CD4-positive, alpha-beta memory T cell (primary cell): ENCODE results near the gene TMEM213. TPM values are rescaled to one million over a fixed set of nuclear protein-coding genes. Genes with fewer than 3 reads are reported as not detected.
"Not testable (repeated sequence)": the region's sequence is repeated elsewhere in the genome, so short reads cannot be mapped to it uniquely, and the experiment has no call there.

Experiments used
- CTCF ChIA-PET: fragments of 350-600 bp; sonication (Branson Sonifier 250); formaldehyde crosslinking; loops from one replicate; lab custom pipeline; 2021; ENCODE audit warnings: inconsistent platforms; ENCODE audit not compliant: partially characterized antibody; lab: Charles Lee
- POLR2A ChIA-PET: fragments of 350-600 bp; sonication (Branson Sonifier 250); formaldehyde crosslinking; loops from one replicate; lab custom pipeline; 2021; ENCODE audit not compliant: partially characterized antibody; lab: Charles Lee
- DNase-seq, 5 donors: peaks; one replicate each; pipeline versions ENCODE4 v3.0.0 to v3.0.0-alpha.2; 2020 to 2022; ENCODE audit warnings: mixed read lengths in 1 of 5
- H3K27ac ChIP-seq: one replicate; pipeline ENCODE4 v1.7.0; 2013; ENCODE audit warnings: low read depth, low read length
- H3K27me3 ChIP-seq: 2 replicates; pipeline ENCODE4 v1.7.0; 2013; ENCODE audit warnings: mild to moderate bottlenecking, low read length, moderate library complexity; ENCODE audit not compliant: insufficient read depth
- H3K36me3 ChIP-seq: 2 replicates; pipeline ENCODE4 v1.7.0; 2013; ENCODE audit warnings: mild to moderate bottlenecking, low read length, moderate library complexity; ENCODE audit not compliant: insufficient read depth
- H3K4me1 ChIP-seq: 2 replicates; pipeline ENCODE4 v1.7.0; 2013; ENCODE audit warnings: mild to moderate bottlenecking, low read length, moderate library complexity; ENCODE audit not compliant: insufficient read depth
- H3K4me3 ChIP-seq, 2 donors: one replicate each; pipeline ENCODE4 v1.7.0; 2013; ENCODE audit warnings: low read length in 2 of 2, mild to moderate bottlenecking in 1 of 2
- H3K9me3 ChIP-seq, 2 donors: one replicate each; pipeline ENCODE4 v1.7.0; 2013; ENCODE audit warnings: low read length in 2 of 2, control low read depth in 1 of 2; ENCODE audit not compliant: control insufficient read depth in 1 of 2
- H3K27ac Mint-ChIP-seq, 7 donors: one replicate each; pipeline ENCODE4 v1.8.0; 2020 to 2021; ENCODE audit warnings: mixed read lengths in 7 of 7, mild to moderate bottlenecking in 6 of 7, inconsistent platforms in 3 of 7, moderate library complexity in 3 of 7
- H3K27me3 Mint-ChIP-seq, 2 donors: one replicate each; pipeline ENCODE4 v1.8.0; 2020 to 2021; ENCODE audit warnings: mixed read lengths in 2 of 2
- H3K36me3 Mint-ChIP-seq, 2 donors: one replicate each; pipeline ENCODE4 v1.8.0; 2020 to 2021; ENCODE audit warnings: mixed read lengths in 2 of 2, inconsistent platforms in 1 of 2, mild to moderate bottlenecking in 1 of 2
- H3K4me1 Mint-ChIP-seq, 4 donors: one replicate each; pipeline ENCODE4 v1.8.0; 2020 to 2021; ENCODE audit warnings: mixed read lengths in 4 of 4, mild to moderate bottlenecking in 1 of 4
- H3K4me3 Mint-ChIP-seq, 8 donors: one replicate each; pipeline ENCODE4 v1.8.0; 2020 to 2021; ENCODE audit warnings: mixed read lengths in 8 of 8, mild to moderate bottlenecking in 7 of 8, moderate library complexity in 6 of 8, inconsistent platforms in 3 of 8
- H3K9me3 Mint-ChIP-seq, 8 donors: one replicate each; pipeline ENCODE4 v1.8.0; 2020 to 2021; ENCODE audit warnings: mixed read lengths in 8 of 8, mild to moderate bottlenecking in 5 of 8, inconsistent platforms in 3 of 8, moderate library complexity in 1 of 8
- intact Hi-C: fragments of 100-400 bp; cut with micrococcal nuclease; formaldehyde crosslinking; loops from one replicate; pipeline ENCODE4 v1.15.1; 2023
- polyA plus RNA-seq, 2 donors: library from polyadenylated mRNA; unstranded; fragments of 300-500 nt; fragmentation: Illumina TruSeq; gene quantifications; one replicate each; pipeline ENCODE4 v1.2.3, GENCODE V29; 2021
- total RNA-seq, 2 experiments: library from RNA; stranded (reverse); gene quantifications; one replicate each; pipeline ENCODE4 v1.2.3, GENCODE V29; 2021

TMEM213 gene
- total and polyA plus RNA-seq, 4 experiments from 2014 or later: not detected

DNA sequence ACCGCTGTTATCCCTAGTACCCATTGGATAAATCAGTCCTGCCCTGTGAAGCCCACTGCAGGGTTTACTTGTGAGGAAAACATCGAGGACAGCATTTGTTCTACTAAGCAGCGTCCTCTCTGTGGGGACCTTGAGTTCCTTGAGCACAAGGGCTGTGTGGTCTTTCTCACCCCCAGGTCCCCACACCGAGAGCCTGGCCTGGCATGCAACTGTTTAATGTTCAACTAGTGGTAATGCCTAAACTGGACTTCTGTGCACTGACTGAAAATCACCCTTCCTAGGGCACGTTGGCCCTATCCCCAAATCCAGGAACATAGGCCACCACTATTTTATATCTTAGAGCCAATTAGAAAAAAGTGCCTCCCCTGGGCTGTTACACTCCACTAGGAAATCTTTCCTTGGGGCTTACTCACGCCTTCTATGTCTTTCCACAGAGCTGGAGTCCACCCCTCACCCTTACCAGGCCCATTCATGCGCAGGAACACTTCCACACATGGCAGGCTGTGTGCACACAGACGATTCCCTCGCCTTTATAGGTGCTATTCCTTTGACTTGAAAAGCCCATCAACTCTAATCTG, 1.7 kb upstream of the TMEM213 start:
- H3K27me3 ChIP-seq: no peaks in the 10 kb centered on the region

DNA sequence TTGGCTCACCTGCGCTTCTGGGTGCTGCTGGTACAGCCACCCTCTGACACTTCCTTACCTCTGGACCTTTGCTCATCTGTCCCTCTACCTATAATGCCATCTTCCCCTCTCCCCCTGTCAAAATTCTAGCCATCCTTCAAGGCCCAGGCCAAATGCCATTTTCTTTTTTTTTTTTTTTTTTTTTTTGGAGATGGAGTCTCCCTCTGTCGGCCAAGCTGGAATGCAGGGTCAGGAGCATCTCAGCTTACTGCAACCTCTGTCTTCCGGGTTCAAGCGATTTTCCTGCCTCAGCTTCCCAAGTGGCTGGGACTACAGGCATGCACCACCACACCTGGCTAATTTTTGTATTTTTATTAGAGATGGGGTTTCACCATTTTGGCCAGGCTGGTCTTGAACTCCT, 748 bp upstream of the TMEM213 start:
- POLR2A ChIA-PET, intact Hi-C loops, H3K36me3 ChIP-seq, H3K9me3 ChIP-seq, H3K36me3 Mint-ChIP-seq, H3K27me3 ChIP-seq, H3K4me1 ChIP-seq, H3K27me3 Mint-ChIP-seq, DNase-seq, CTCF ChIA-PET, H3K27ac ChIP-seq, H3K4me3 ChIP-seq, H3K9me3 Mint-ChIP-seq: not testable (repeated sequence)
- Mint-ChIP-seq H3K27ac (peak overlapping the region in 2 of 7 donors; percentile 9 to 15), H3K4me3 (peak overlapping the region in 1 of 8 donors; percentile 36), H3K4me1 (peaks cover 6 to 24% (median 12%) of the 10 kb centered on the region in 4 donors)

More for the DNA sequence above, 1.7 kb upstream of the TMEM213 start:
- Histone ChIP-seq H3K9me3 (no peaks in the 10 kb centered on the region), H3K27ac (no peak overlapping the region), H3K36me3 (no peaks in the 10 kb centered on the region), H3K4me1 (peaks cover 6% of the 10 kb centered on the region), H3K4me3 (no peak overlapping the region)
- no peak for DNase-seq
- Mint-ChIP-seq H3K9me3 (peaks cover 0 to 5% (median under 1%) of the 10 kb centered on the region in 8 donors), H3K4me1 (peaks cover 6 to 24% (median 12%) of the 10 kb centered on the region in 4 donors), H3K4me3 (no peak overlapping the region), H3K27me3 (peaks cover 4 to 5% of the 10 kb centered on the region in 2 donors), H3K36me3 (no peaks in the 10 kb centered on the region), H3K27ac (peak overlapping the region in 1 of 7 donors; percentile 30)
- intact Hi-C loops: no loop called here
- ChIA-PET POLR2A (no interaction called here), CTCF (no interaction called here)

DNA sequence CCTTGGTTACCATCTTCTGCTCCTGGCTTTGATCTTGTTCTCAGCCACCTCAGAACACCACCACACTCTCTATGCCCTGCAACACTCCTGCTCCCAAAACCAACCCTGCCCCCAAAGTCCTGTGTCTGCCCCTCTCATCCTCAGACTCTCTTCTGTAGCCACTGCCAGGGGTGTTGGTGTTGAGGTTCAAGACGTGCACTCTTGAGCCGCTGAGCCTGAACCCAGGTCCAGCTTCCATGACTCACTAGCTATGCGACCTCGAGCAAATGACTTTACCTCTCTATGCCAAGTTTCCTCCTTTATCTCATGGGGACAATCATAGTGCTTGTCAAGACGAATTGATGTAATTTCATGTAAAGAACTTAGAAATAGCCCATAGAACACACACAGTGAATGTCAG, 1.0 kb downstream of the TMEM213 start:
- H3K4me3 Mint-ChIP-seq: peak overlapping the region in 1 of 8 donors; percentile 27
- H3K36me3 Mint-ChIP-seq: no peaks in the 10 kb centered on the region
- CTCF ChIA-PET: no interaction called here

DNA sequence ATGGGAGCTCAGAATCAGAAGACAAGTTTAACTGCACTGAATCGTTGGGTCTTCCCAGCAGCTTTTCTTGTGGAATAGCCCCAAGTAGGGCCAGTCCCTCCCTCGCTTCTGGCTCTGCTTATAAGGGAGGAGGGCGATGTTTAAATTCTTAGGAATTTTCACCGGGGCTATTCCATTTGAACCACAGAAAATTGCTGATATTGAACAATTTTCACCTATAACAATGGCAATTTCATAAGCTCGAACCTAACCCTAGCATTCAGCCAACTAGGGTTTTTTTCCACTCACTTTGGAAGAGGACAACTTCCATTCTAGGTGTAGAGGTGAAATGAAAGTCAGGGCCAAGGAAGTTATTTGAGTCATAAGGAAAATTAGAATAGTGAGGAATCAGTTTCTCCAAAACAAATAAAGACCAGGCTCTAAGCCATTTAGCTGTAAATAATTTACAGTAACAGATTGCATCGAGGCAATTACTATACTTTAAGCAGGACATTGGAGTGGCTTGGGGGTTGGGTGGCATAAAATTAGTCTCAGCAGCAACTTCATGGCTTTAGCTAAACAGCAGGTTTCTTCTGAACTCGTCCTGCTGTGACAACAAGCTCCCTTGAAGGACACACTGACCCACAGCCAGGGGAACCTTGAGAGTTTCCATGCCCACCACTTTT, 1.7 kb downstream of the TMEM213 start:
- no peak overlapping the region for H3K4me3 Mint-ChIP-seq
- Histone ChIP-seq H3K4me3 (no peak overlapping the region), H3K4me1 (peaks cover 6% of the 10 kb centered on the region), H3K9me3 (no peaks in the 10 kb centered on the region), H3K27ac (no peak overlapping the region), H3K27me3 (no peaks in the 10 kb centered on the region), H3K36me3 (no peaks in the 10 kb centered on the region)
- no peak overlapping the region for H3K27ac Mint-ChIP-seq
- H3K27me3 Mint-ChIP-seq: peaks cover 3 to 4% of the 10 kb centered on the region in 2 donors
- CTCF ChIA-PET: no interaction called here
- POLR2A ChIA-PET: no interaction called here
- H3K36me3 Mint-ChIP-seq: no peaks in the 10 kb centered on the region
- no peak for DNase-seq
- H3K9me3 Mint-ChIP-seq: peaks cover 0 to 1% (median 0%) of the 10 kb centered on the region in 8 donors
- intact Hi-C loops: no loop called here
- H3K4me1 Mint-ChIP-seq: peaks cover 4 to 24% (median 12%) of the 10 kb centered on the region in 4 donors

More for the DNA sequence above, 1.0 kb downstream of the TMEM213 start:
- Histone ChIP-seq H3K4me1 (peaks cover 6% of the 10 kb centered on the region), H3K4me3 (no peak overlapping the region), H3K36me3 (no peaks in the 10 kb centered on the region), H3K27ac (no peak overlapping the region), H3K9me3 (no peaks in the 10 kb centered on the region), H3K27me3 (no peaks in the 10 kb centered on the region)
- Mint-ChIP-seq H3K4me1 (peaks cover 4 to 24% (median 12%) of the 10 kb centered on the region in 4 donors), H3K27me3 (peaks cover 3 to 4% of the 10 kb centered on the region in 2 donors), H3K9me3 (peaks cover 0 to 1% (median 0%) of the 10 kb centered on the region in 8 donors), H3K27ac (peak overlapping the region in 1 of 7 donors; percentile 44)
- intact Hi-C loops: no loop called here
- POLR2A ChIA-PET: no interaction called here
- DNase-seq: no peak

DNA sequence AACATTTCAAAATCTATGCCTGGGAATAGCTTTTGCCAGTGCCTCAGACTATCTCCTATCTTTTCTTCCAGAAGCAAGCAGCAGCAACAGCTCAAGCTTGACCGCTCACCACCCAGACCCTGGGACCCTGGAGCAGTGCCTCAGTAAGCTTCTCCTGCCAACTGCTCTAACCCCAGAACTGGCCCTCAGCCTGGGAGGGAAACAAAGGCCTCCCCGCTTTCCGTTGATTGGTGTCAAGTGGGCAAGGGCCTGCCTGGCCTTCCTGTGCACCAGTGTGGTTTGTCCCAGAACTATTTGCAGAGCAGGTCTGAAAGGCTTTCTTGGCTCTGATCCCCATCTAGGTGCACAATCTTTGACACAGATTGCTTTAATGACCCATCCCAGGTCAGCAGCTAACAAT, 3.5 kb downstream of the TMEM213 start:
- Mint-ChIP-seq H3K27me3 (peaks cover 1 to 4% of the 10 kb centered on the region in 2 donors), H3K27ac (no peak overlapping the region), H3K4me1 (peaks cover 4 to 24% (median 12%) of the 10 kb centered on the region in 4 donors), H3K9me3 (peaks cover 0 to 1% (median 0%) of the 10 kb centered on the region in 8 donors), H3K36me3 (no peaks in the 10 kb centered on the region), H3K4me3 (no peak overlapping the region)
- Histone ChIP-seq H3K9me3 (no peaks in the 10 kb centered on the region), H3K4me3 (no peak overlapping the region), H3K27me3 (no peaks in the 10 kb centered on the region), H3K4me1 (peaks cover 6% of the 10 kb centered on the region), H3K27ac (no peak overlapping the region), H3K36me3 (no peaks in the 10 kb centered on the region)
- POLR2A ChIA-PET: no interaction called here
- no peak for DNase-seq
- intact Hi-C loops: no loop called here
- CTCF ChIA-PET: interaction anchor here (0.9 kb wide), 1 partner anchor 62 kb away, joined by 3 read pairs; no protein-coding TSS in a partner anchor

DNA sequence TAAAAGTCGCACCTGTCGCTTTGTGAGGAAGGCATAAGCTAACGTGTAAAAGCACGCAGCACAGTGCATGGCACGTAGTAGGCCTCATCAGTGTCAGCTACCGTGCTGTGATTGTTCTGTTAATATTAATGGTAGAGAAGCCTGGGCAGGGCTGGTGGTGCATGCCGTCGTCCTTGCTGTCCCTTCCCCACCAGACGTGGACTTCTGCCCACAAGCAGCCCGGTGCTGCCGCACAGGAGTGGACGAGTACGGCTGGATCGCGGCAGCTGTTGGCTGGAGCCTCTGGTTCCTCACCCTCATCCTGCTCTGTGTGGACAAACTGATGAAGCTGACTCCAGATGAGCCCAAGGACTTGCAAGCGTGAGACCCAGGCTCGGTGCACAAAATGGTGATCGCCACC, 4.9 kb downstream of the TMEM213 start:
- H3K36me3 ChIP-seq: no peaks in the 10 kb centered on the region
- Mint-ChIP-seq H3K9me3 (peaks cover 0 to 4% (median 0%) of the 10 kb centered on the region in 8 donors), H3K36me3 (no peaks in the 10 kb centered on the region), H3K27ac (no peak overlapping the region), H3K27me3 (peaks cover 1 to 4% of the 10 kb centered on the region in 2 donors), H3K4me1 (peaks cover under 1 to 11% (median 6%) of the 10 kb centered on the region in 4 donors), H3K4me3 (no peak overlapping the region)
- no peaks in the 10 kb centered on the region for H3K9me3 ChIP-seq
- H3K27me3 ChIP-seq: no peaks in the 10 kb centered on the region
- CTCF ChIA-PET: no interaction called here
- intact Hi-C loops: no loop called here
- H3K27ac ChIP-seq: no peak overlapping the region
- H3K4me1 ChIP-seq: peaks cover under 1% of the 10 kb centered on the region
- DNase-seq: no peak
- H3K4me3 ChIP-seq: no peak overlapping the region
- POLR2A ChIA-PET: no interaction called here

DNA sequence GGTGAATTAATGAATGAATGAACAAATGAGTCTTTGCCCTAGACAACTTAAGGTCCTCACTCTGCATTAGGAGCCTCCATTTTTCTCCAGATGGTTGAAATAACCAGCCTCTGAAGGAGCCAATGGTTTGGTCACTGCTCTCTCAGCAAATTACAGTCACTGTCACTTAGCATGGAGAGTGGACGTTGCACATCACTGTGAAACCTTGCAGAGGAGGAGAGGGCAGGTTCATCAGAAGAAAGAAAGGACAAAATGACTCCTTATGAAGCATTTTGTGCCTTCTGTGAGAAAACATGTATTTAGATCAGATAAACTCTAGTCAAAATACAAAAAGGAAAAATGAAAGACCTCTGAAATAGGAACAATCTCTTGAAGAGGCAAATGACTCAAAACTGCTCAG, 6.8 kb downstream of the TMEM213 start:
- Mint-ChIP-seq H3K36me3 (peaks cover 0 to 6% of the 10 kb centered on the region in 2 donors), H3K4me1 (no peaks in the 10 kb centered on the region), H3K4me3 (no peak overlapping the region), H3K9me3 (peaks cover 0 to 5% (median under 1%) of the 10 kb centered on the region in 8 donors), H3K27me3 (peaks cover 0 to 1% of the 10 kb centered on the region in 2 donors), H3K27ac (no peak overlapping the region)
- no peaks in the 10 kb centered on the region for H3K4me1 ChIP-seq
- H3K27me3 ChIP-seq: no peaks in the 10 kb centered on the region
- intact Hi-C loops: no loop called here
- no peaks in the 10 kb centered on the region for H3K36me3 ChIP-seq
- no peaks in the 10 kb centered on the region for H3K9me3 ChIP-seq
- no peak overlapping the region for H3K27ac ChIP-seq
- no peak overlapping the region for H3K4me3 ChIP-seq
- POLR2A ChIA-PET: no interaction called here
- no peak for DNase-seq
- CTCF ChIA-PET: no interaction called here
